GM21619 (cell line): ENCODE measurements around the gene RBM6.
"Not testable (repeated sequence)": the region's sequence is repeated elsewhere in the genome, so short reads cannot be mapped to it uniquely, and the experiment has no call there.

Source experiments
- ATAC-seq: cut with Tn5 transposase; IDR thresholded peaks from one replicate; pipeline ENCODE4 v1.9.1; 2021; ENCODE audit not compliant: unreplicated experiment

Gene RBM6

GRCh38 chr3:49939858-49940666 lies at the start of gene RBM6:
Gene RBM6, plus strand, starts transcription at chr3:49940150. Its CDS starts 22,492 bp downstream, at chr3:49962642.
- peak; percentile 88 for ATAC-seq

- ATAC-seq: no peak
Measured at GRCh38 chr3:49895791-49896190, 44.2 kb upstream of the RBM6 start.

GRCh38 chr3:49896345-49896744 lies 43.6 kb upstream of the RBM6 start:
- ATAC-seq: no peak

- no peak for ATAC-seq
Measured at GRCh38 chr3:49898991-49899390, 41.0 kb upstream of the RBM6 start.

- ATAC-seq: no peak
Measured at GRCh38 chr3:49899815-49900214, 40.1 kb upstream of the RBM6 start.

- no peak for ATAC-seq
Measured at GRCh38 chr3:49900491-49901153, 39.3 kb upstream of the RBM6 start.

- no peak for ATAC-seq
Measured at GRCh38 chr3:49901366-49902339, 38.3 kb upstream of the RBM6 start.

- no peak for ATAC-seq
Measured at GRCh38 chr3:49902511-49903345, 37.2 kb upstream of the RBM6 start.

- peak; percentile 72 for ATAC-seq
Measured at GRCh38 chr3:49903451-49904424, 36.2 kb upstream of the RBM6 start, which contains the start of gene MST1R. Gene MST1R, minus strand, starts transcription at chr3:49903873. Its CDS starts 264 bp downstream, at chr3:49903609.

- not testable (repeated sequence) for ATAC-seq
Measured at GRCh38 chr3:49904448-49904847, 35.5 kb upstream of the RBM6 start.

GRCh38 chr3:49906073-49906743 lies 33.7 kb upstream of the RBM6 start:
- no peak for ATAC-seq

- ATAC-seq: no peak
Measured at GRCh38 chr3:49908373-49909199, 31.4 kb upstream of the RBM6 start.

- ATAC-seq: no peak
Measured at GRCh38 chr3:49910409-49911123, 29.4 kb upstream of the RBM6 start.

GRCh38 chr3:49911124-49911420 lies 28.9 kb upstream of the RBM6 start:
- ATAC-seq: no peak

- no peak for ATAC-seq
Measured at GRCh38 chr3:49911611-49912010, 28.3 kb upstream of the RBM6 start.

GRCh38 chr3:49912881-49913281 lies 27.1 kb upstream of the RBM6 start:
- ATAC-seq: no peak

GRCh38 chr3:49914906-49915305 lies 25.0 kb upstream of the RBM6 start:
- ATAC-seq: no peak
